Esophagus (tissue), 2 donors: ENCODE results near the gene AMOT. TPM values are rescaled to one million over a fixed set of nuclear protein-coding genes. Genes with fewer than 3 reads are reported as not detected.

Source experiments
- H3K27ac ChIP-seq, 2 donors: one replicate each; pipeline ENCODE4 v1.5.1; 2013; ENCODE audit warnings: low read depth in 2 of 2, mild to moderate bottlenecking in 2 of 2, inconsistent platforms in 1 of 2, low read length in 1 of 2, moderate library complexity in 1 of 2
- H3K27me3 ChIP-seq, 2 donors: one replicate each; pipeline ENCODE4 v1.6.1; 2013; ENCODE audit warnings: low read length in 2 of 2, control low read depth in 1 of 2, mild to moderate bottlenecking in 1 of 2; ENCODE audit not compliant: insufficient read depth in 2 of 2, control insufficient read depth in 1 of 2
- H3K36me3 ChIP-seq, 2 donors: one replicate each; pipeline ENCODE4 v1.6.1; 2013; ENCODE audit warnings: low read length in 1 of 2; ENCODE audit not compliant: control insufficient read depth in 2 of 2, insufficient read depth in 2 of 2
- H3K4me1 ChIP-seq, 2 donors: one replicate each; pipeline ENCODE4 v1.6.1; 2013; ENCODE audit warnings: low read length in 1 of 2; ENCODE audit not compliant: control insufficient read depth in 2 of 2, insufficient read depth in 2 of 2
- H3K4me3 ChIP-seq, 2 donors: one replicate each; pipeline ENCODE4 v1.5.1; 2013; ENCODE audit warnings: low read length in 2 of 2, mild to moderate bottlenecking in 2 of 2, low read depth in 1 of 2, moderate library complexity in 1 of 2
- H3K9me3 ChIP-seq, 2 donors: one replicate each; pipeline ENCODE4 v1.6.1; 2013; ENCODE audit warnings: mild to moderate bottlenecking in 2 of 2, low read depth in 1 of 2, low read length in 1 of 2, moderate library complexity in 1 of 2; ENCODE audit not compliant: control insufficient read depth in 2 of 2, insufficient read depth in 1 of 2
- WGBS, 2 donors: extraction: QIAGEN DNeasy Blood & Tissue Kit; methylation state at CpG; one replicate each; pipeline ENCODE4 v1.1.7; 2013; 5-methylcytosine and 5-hydroxymethylcytosine counted together
- polyA plus RNA-seq, 2 donors: library from polyadenylated mRNA; stranded (reverse); fragments of 200-250 nt; gene quantifications; one replicate each; pipeline ENCODE4 v1.2.3, GENCODE V29; 2013
- donor health status: healthy with polysubstance abuse.
- donor health status: Bipolar disorder and iron deficiency.

AMOT gene
- polyA plus RNA-seq, 2 donors, result 0.77 to 0.89 TPM

DNA sequence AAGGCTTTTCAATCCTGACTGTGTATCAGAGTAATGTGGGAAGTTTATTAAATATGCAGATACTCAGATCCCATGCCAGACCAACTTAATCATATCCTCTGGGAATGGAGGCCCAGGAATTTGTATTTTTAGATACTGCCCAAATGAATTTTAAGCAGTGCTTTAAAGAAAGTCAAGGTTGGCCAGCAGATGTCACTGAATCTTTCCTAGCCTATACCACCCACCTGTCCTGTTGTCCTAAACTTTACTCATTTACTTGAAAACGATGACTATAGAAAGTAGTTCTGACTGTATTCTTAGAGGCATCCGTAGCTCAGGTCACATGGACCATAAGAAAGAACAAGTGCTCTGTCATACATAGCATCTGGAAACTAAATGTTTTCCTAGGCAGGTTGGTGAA lies 79.9 kb downstream of the AMOT start:
- no peaks in the 10 kb centered on the region for H3K9me3 ChIP-seq
- H3K36me3 ChIP-seq, result no peaks in the 10 kb centered on the region
- H3K4me1 ChIP-seq, result no peaks in the 10 kb centered on the region
- WGBS, 2 donors, result 31 to 55% methylated on average over 2 of the region's 2 CpGs
- no peak overlapping the region for H3K27ac ChIP-seq
- H3K27me3 ChIP-seq, result peaks cover 0 to 2% of the 10 kb centered on the region in 2 donors
- H3K4me3 ChIP-seq, result no peak overlapping the region

DNA sequence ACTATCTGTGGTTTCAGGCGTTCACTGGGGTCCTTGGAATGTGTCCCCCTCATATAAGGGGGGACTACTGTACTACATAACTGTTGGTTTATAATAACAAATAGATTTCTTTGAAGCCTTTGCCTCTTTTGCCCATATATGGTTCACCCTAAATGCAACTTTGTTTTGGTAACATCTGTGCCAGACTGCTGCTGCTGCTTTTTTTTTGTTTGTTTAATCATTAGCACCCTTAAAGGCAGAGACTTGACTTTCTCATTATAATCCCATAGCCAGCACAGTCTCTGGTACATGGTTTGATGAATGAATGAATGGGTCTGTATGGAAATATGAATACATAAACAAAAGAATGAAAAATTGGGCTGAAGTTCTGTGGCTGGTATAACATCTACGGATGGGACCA lies 80.7 kb downstream of the AMOT start:
- H3K4me3 ChIP-seq, result no peak overlapping the region
- H3K36me3 ChIP-seq, result no peaks in the 10 kb centered on the region
- WGBS, 2 donors, result 52 to 61% methylated on average over 2 of the region's 2 CpGs
- peaks cover 0 to 5% of the 10 kb centered on the region in 2 donors for H3K27me3 ChIP-seq
- H3K4me1 ChIP-seq, result no peaks in the 10 kb centered on the region
- no peaks in the 10 kb centered on the region for H3K9me3 ChIP-seq
- H3K27ac ChIP-seq, result no peak overlapping the region

DNA sequence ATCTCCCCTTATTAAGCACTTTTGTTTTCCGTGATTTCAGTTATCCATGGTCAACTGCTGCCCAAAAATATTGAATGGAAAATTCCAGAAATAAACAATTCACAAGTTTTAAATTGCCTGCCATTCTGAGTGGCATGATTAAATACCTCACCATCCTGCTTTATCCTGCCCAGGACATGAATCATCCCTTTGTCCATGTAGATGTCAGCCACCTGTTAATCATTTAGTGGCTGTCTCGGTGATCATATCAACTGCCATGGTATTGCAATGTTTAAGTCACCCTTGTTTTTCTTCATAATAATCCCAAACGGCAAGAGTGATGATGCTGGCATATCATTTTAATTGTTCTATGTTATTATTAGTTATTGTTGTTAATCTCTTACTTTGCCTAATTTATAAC lies 81.1 kb downstream of the AMOT start:
- Histone ChIP-seq H3K36me3 (no peaks in the 10 kb centered on the region), H3K27me3 (peaks cover 0 to 5% of the 10 kb centered on the region in 2 donors), H3K4me3 (no peak overlapping the region), H3K9me3 (no peaks in the 10 kb centered on the region), H3K4me1 (no peaks in the 10 kb centered on the region), H3K27ac (no peak overlapping the region)
- 31 to 39% methylated on average over 3 of the region's 3 CpGs for WGBS, 2 donors

DNA sequence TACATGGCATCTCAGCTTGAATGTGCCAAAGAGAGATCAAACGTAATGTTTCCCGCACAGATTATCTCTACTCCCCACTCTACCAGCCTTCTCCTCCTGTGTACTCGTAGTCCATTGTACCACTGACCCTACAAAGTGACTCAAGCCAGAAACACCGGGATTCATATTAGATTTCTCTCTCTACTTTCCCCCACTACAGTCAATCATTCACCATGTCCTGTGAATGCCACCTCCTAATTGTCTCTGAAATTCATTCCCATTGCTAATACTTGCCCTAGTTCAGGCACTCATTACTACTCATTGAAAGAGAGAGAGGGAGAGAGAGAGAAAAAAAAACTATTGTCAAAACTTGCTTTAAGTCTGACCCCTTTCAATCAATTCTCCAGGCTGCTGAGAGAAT lies 82.7 kb downstream of the AMOT start:
- Histone ChIP-seq H3K36me3 (no peaks in the 10 kb centered on the region), H3K9me3 (no peaks in the 10 kb centered on the region), H3K4me1 (no peaks in the 10 kb centered on the region), H3K27me3 (peaks cover 0 to 5% of the 10 kb centered on the region in 2 donors), H3K4me3 (no peak overlapping the region), H3K27ac (no peak overlapping the region)
- whole genome bisulfite sequencing, 2 donors, result 73 to 90% methylated on average over 4 of the region's 4 CpGs

DNA sequence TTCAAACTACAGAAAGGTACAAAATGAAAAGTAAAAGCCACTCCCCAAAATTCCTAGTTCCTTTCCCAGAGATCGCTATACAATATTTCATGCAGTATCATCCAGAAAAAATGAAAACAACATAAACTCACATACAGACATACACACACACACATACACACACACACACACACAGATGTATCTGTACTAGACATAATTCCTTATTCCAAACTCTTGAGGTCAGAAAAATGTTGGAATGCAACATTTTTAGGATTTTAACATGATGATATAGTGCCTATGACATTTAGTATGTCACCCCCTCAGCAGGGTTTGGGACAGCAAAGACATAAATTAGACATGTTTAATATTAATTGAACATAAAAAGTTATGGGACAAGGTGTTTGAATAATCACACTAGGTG lies 87.5 kb downstream of the AMOT start:
- H3K27me3 ChIP-seq, result peaks cover 0 to 3% of the 10 kb centered on the region in 2 donors
- H3K27ac ChIP-seq, result no peak overlapping the region
- no peaks in the 10 kb centered on the region for H3K4me1 ChIP-seq
- no peaks in the 10 kb centered on the region for H3K9me3 ChIP-seq
- WGBS, 2 donors, result 90 to 93% methylated on average over 1 of the region's 1 CpG
- H3K4me3 ChIP-seq, result no peak overlapping the region
- H3K36me3 ChIP-seq, result no peaks in the 10 kb centered on the region

DNA sequence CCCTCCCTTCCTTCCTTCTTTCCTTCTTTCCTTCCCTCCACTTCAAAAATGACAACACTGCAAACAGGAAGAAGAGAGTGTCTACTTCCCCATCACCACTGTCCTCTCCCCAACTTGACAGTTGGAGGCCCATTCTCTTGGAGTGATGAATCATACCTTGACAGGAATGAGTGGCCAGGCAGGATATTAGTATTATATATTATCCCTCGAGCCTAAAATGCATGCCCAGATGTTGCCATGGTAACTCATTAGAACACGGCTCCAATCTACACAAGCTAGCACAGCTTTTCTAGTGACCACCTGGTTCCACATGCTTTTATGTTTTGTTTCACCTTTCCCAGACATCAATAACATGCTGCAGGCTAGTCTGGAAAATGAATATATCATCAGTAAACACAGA lies 89.6 kb downstream of the AMOT start:
- H3K27me3 ChIP-seq, result peaks cover 0 to 3% of the 10 kb centered on the region in 2 donors
- no peaks in the 10 kb centered on the region for H3K36me3 ChIP-seq
- WGBS, 2 donors, result 29 to 47% methylated on average over 2 of the region's 2 CpGs
- H3K4me1 ChIP-seq, result no peaks in the 10 kb centered on the region
- no peak overlapping the region for H3K4me3 ChIP-seq
- no peaks in the 10 kb centered on the region for H3K9me3 ChIP-seq
- H3K27ac ChIP-seq, result no peak overlapping the region

DNA sequence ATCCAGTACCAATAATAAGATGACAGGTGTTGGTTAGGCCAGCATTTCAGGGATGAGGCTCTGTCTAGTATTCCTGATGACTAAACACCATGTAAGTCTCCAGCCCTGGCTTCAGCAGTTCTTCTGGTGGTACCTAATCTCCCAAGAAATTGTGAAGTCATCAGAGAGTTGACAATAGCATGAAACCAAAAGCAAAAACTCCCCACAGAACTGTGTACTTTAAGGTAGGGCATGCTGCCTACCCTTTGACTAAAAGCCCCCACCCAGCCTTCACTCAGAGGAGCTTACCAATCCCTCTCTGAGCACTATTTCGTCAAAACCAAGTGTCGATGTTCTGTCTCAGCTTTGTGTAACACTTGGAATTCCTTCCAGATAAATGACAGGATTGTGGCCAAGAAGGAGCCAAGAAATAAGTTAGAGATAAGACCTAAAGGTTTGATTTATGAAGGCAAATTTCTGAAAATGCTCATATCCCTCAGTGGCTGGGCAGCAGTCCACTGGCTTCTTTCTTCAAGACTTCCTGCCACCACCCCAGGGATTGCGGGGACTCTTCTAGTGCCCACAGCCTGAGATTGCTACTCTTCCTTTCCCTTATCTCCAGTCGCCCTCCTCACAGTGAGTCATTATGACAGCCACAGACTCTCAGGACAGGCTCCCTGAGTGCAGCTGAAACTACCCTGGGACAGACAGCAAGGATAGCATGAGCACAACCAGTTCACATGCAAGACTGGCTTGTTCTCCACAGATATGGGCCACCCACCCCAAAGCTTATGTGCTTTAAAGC lies 93.6 kb downstream of the AMOT start:
- Histone ChIP-seq H3K4me3 (no peak overlapping the region), H3K9me3 (no peaks in the 10 kb centered on the region), H3K4me1 (no peaks in the 10 kb centered on the region), H3K27me3 (no peaks in the 10 kb centered on the region), H3K27ac (no peak overlapping the region), H3K36me3 (no peaks in the 10 kb centered on the region)
- WGBS, 2 donors, result 71 to 77% methylated on average over 4 of the region's 4 CpGs

DNA sequence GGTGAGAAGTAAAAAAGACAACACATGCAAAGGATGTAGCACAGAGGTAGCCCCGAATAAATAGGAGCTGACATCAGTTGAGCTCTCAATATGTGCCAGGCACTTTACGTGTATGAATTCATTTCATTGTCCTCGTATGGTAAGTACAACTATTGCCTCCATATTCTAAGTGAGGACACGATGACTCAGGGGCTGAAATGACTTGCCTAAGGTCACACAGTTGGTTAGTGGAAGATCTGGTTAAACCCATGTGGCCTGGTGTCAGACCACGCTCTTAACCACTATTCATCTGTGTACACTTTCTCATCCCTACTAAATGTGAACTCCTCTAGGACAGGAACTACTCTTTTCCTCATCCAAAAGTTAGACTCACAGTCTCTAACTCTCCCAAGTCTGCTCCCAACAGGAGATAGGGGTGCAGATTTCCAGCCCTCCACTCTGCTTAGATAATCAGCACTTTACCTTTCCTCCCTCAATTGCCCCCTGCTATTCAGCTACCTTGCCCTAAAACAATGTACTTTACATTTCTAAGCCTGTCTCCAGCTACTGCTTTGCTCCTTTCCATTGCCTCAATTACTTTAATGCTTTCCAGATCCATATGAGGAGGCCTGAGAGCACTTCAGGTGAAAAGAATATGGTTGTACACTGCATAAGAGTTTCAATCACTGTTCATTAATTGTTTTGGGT lies 102.1 kb downstream of the AMOT start:
- H3K27me3 ChIP-seq, result peaks cover 0 to 8% of the 10 kb centered on the region in 2 donors
- WGBS, 2 donors, result 68 to 91% methylated on average over 5 of the region's 5 CpGs

DNA sequence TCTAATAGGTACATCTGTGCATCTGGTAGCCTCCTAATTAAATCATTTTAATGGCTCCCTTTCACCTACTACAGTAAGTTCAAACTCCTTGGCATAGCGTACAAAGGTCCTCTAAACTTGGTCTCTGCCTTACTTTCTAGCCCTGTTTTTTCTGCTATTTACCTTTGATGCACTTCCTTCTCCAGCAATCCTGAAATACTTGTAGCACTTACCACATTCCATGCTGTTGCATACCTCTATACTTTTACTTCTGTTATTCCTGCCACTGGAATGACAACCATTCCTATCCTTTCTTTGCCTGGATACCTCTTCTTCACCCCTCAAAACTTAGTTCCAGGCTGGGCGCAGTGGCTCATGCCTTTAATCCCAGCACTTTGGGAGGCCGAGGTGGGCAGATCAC lies 104.3 kb downstream of the AMOT start:
- Histone ChIP-seq H3K27me3 (peaks cover 0 to 8% of the 10 kb centered on the region in 2 donors), H3K9me3 (no peaks in the 10 kb centered on the region), H3K36me3 (no peaks in the 10 kb centered on the region), H3K27ac (no peak overlapping the region), H3K4me3 (no peak overlapping the region), H3K4me1 (no peaks in the 10 kb centered on the region)
- 75 to 93% methylated on average over 3 of the region's 3 CpGs for WGBS, 2 donors

More for the DNA sequence above, 102.1 kb downstream of the AMOT start:
- no peak overlapping the region for H3K4me3 ChIP-seq
- no peaks in the 10 kb centered on the region for H3K9me3 ChIP-seq
- H3K36me3 ChIP-seq, result no peaks in the 10 kb centered on the region
- no peaks in the 10 kb centered on the region for H3K4me1 ChIP-seq
- H3K27ac ChIP-seq, result no peak overlapping the region

DNA sequence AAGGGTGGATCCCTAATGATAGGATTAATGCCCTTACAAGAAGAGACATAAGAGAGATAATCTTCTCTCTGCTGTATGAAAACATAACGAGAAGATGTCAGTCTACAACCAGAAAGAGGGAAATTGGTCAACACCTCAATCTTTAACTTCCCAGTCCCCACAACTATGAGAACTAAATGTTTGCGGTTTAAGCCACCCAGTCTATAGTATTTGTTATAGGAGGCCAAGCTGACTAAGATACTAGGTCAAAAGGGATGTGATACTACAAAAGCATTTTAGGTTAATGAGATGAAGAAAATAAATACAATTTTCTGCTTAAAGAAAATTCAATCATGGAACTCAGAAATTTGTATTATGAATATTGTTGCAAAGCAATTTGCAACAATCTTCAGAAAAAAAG lies 105.5 kb downstream of the AMOT start:
- Histone ChIP-seq H3K27ac (no peak overlapping the region), H3K4me1 (no peaks in the 10 kb centered on the region), H3K4me3 (no peak overlapping the region), H3K27me3 (peaks cover 0 to 6% of the 10 kb centered on the region in 2 donors), H3K9me3 (no peaks in the 10 kb centered on the region), H3K36me3 (no peaks in the 10 kb centered on the region)
- WGBS, 2 donors, result 74 to 78% methylated on average over 2 of the region's 2 CpGs
